WTC11 (cell line): ENCODE data around the gene RFX7. TPM values are rescaled to one million over a fixed set of nuclear protein-coding genes. Genes with fewer than 3 reads are reported as not detected.

Experiments used
- ATAC-seq: fragments of 200-7000 bp; cut with Tn5 transposase; 2 replicates; pipeline ENCODE4 v1.10.0; 2021; ENCODE audit warnings: mild to moderate bottlenecking, moderate library complexity
- CTCF ChIA-PET: fragments of 300-600 bp; sonication (Branson Sonifier 250); formaldehyde crosslinking; loops from one replicate; lab custom pipeline; 2021; ENCODE audit warnings: antibody characterized with exemption; lab: Charles Lee
- POLR2A ChIA-PET: fragments of 350-600 bp; sonication (Branson Sonifier 250); formaldehyde crosslinking; loops from one replicate; lab custom pipeline; 2021; ENCODE audit warnings: antibody characterized with exemption; lab: Charles Lee
- DNase-seq: peaks from one replicate; pipeline ENCODE4 v3.0.0; 2021; ENCODE audit warnings: low spot score
- H3K27ac Mint-ChIP-seq: 2 replicates; pipeline ENCODE4 v1.8.0; 2021; ENCODE audit warnings: mixed read lengths
- H3K27me3 Mint-ChIP-seq: 2 replicates; pipeline ENCODE4 v1.8.0; 2021; ENCODE audit warnings: low read depth, mild to moderate bottlenecking, moderate library complexity, mixed read lengths
- H3K36me3 Mint-ChIP-seq: 2 replicates; pipeline ENCODE4 v1.8.0; 2021; ENCODE audit warnings: mixed read lengths
- H3K4me1 Mint-ChIP-seq: 2 replicates; pipeline ENCODE4 v1.8.0; 2022; ENCODE audit warnings: mixed read lengths
- H3K4me3 Mint-ChIP-seq: 2 replicates; pipeline ENCODE4 v1.8.0; 2021; ENCODE audit warnings: mild to moderate bottlenecking, moderate library complexity, mixed read lengths
- H3K9me3 Mint-ChIP-seq: 2 replicates; pipeline ENCODE4 v1.8.0; 2021; ENCODE audit warnings: mixed read lengths
- EMX1 ChIP-seq: fragments of 250-450 bp; sonication (Bioruptor Pico); IDR thresholded peaks from 2 replicates; pipeline ENCODE4 v1.8.0; 2021; ENCODE audit warnings: mild to moderate bottlenecking
- ESRRA ChIP-seq: sonication (generic); formaldehyde crosslinking; IDR thresholded peaks from 2 replicates; pipeline ENCODE4 v1.8.1; 2022; ENCODE audit warnings: mild to moderate bottlenecking, missing genetic modification reagents, borderline replicate concordance
- FOXK1 ChIP-seq: sonication (generic); formaldehyde crosslinking; IDR thresholded peaks from 2 replicates; pipeline ENCODE4 v1.8.0; 2022; ENCODE audit warnings: mild to moderate bottlenecking, moderate library complexity, missing genetic modification reagents
- FOXP1 ChIP-seq: sonication (generic); formaldehyde crosslinking; IDR thresholded peaks from 2 replicates; pipeline ENCODE4 v1.8.0; 2022; ENCODE audit warnings: missing genetic modification reagents, mild to moderate bottlenecking, moderate library complexity, borderline replicate concordance
- GRHL2 ChIP-seq: fragments of 250-450 bp; sonication (Bioruptor Pico); IDR thresholded peaks from 2 replicates; pipeline ENCODE4 v1.8.0; 2022; ENCODE audit warnings: mild to moderate bottlenecking, moderate library complexity; ENCODE audit not compliant: insufficient replicate concordance, severe bottlenecking
- GTF2I ChIP-seq: fragments of 250-450 bp; sonication (Bioruptor Pico); conservative IDR thresholded peaks from 2 replicates; pipeline ENCODE4 v1.4.0; 2021; ENCODE audit warnings: mild to moderate bottlenecking
- IRF2 ChIP-seq: sonication (generic); formaldehyde crosslinking; IDR thresholded peaks from 2 replicates; pipeline ENCODE4 v1.8.0; 2022; ENCODE audit warnings: low read depth, missing genetic modification reagents, borderline replicate concordance
- JAZF1 ChIP-seq: fragments of 250-450 bp; sonication (Bioruptor Pico); IDR thresholded peaks from 2 replicates; pipeline ENCODE4 v1.9.0; 2021; ENCODE audit warnings: moderate library complexity, mild to moderate bottlenecking, inconsistent platforms
- MXD4 ChIP-seq: fragments of 250-450 bp; sonication (Bioruptor Pico); IDR thresholded peaks from 2 replicates; pipeline ENCODE4 v1.8.0; 2021; ENCODE audit warnings: mild to moderate bottlenecking, moderate library complexity, borderline replicate concordance
- NFATC4 ChIP-seq: fragments of 250-450 bp; sonication (Bioruptor Pico); IDR thresholded peaks from 2 replicates; pipeline ENCODE4 v1.9.0; 2021; ENCODE audit warnings: mild to moderate bottlenecking
- NR2C2 ChIP-seq: sonication (generic); formaldehyde crosslinking; IDR thresholded peaks from 2 replicates; pipeline ENCODE4 v1.8.0; 2022; ENCODE audit warnings: mild to moderate bottlenecking, missing genetic modification reagents
- PRRX2 ChIP-seq: fragments of 250-450 bp; sonication (Bioruptor Pico); IDR thresholded peaks from 2 replicates; pipeline ENCODE4 v1.8.0; 2021; ENCODE audit warnings: mild to moderate bottlenecking
- TP53 ChIP-seq: sonication (generic); formaldehyde crosslinking; IDR thresholded peaks from 2 replicates; pipeline ENCODE4 v1.8.1; 2023; ENCODE audit warnings: mild to moderate bottlenecking, missing genetic modification reagents
- ZNF121 ChIP-seq: sonication (generic); formaldehyde crosslinking; IDR thresholded peaks from 2 replicates; pipeline ENCODE4 v1.8.0; 2023; ENCODE audit warnings: missing genetic modification reagents
- ZNF232 ChIP-seq: sonication (generic); formaldehyde crosslinking; IDR thresholded peaks from 2 replicates; pipeline ENCODE4 v1.8.0; 2022; ENCODE audit warnings: mild to moderate bottlenecking, missing genetic modification reagents
- ZNF425 ChIP-seq: fragments of 250-450 bp; sonication (Bioruptor Pico); conservative IDR thresholded peaks from 2 replicates; pipeline ENCODE4 v1.9.0; 2021; ENCODE audit warnings: mild to moderate bottlenecking
- total RNA-seq: library from RNA; stranded (reverse); gene quantifications from 3 replicates; pipeline ENCODE4 v1.2.3, GENCODE V29; 2021
- TF ChIP-seq, protein P1 (sequence below): sonication (generic); formaldehyde crosslinking; IDR thresholded peaks from 2 replicates; pipeline ENCODE4 v1.8.1; 2023; ENCODE audit warnings: mild to moderate bottlenecking, missing genetic modification reagents, moderate library complexity
- TF ChIP-seq, protein P2 (sequence below): sonication (generic); formaldehyde crosslinking; IDR thresholded peaks from 2 replicates; pipeline ENCODE4 v1.8.1; 2022; ENCODE audit warnings: low read depth, mild to moderate bottlenecking, moderate library complexity, missing genetic modification reagents, borderline replicate concordance

The RFX7 gene
- total RNA-seq, 1 experiment from 2014 or later, result 36.0 TPM

GRCh38 chr15:56292546-56293316, 49.1 kb upstream of the RFX7 start:
- no peak for TF ChIP-seq JAZF1 (CRISPR knock-in tag)
- peak; percentile 93 for TF ChIP-seq ZNF121 (CRISPR knock-in tag)
- TF ChIP-seq ZNF425 (CRISPR knock-in tag), result no peak
- no peak for TF ChIP-seq IRF2 (CRISPR knock-in tag)
- TF ChIP-seq, all 79 proteins: peak for 1
- peak; percentile 47 for ATAC-seq
- CTCF ChIA-PET, result interaction anchor here (0.6 to 1.6 kb wide), 3 partner anchors 44 to 953 kb away, joined by 4 to 6 read pairs (median 5); no protein-coding TSS in a partner anchor
- peak overlapping the region; percentile 37; the same call in 1 of the 2 replicates for H3K27ac Mint-ChIP-seq
- no peaks in the 10 kb centered on the region for H3K27me3 Mint-ChIP-seq
- no peaks in the 10 kb centered on the region for H3K36me3 Mint-ChIP-seq
- no peak overlapping the region for H3K4me3 Mint-ChIP-seq
- POLR2A ChIA-PET, result no interaction called here
- DNase-seq, result no peak
- H3K9me3 Mint-ChIP-seq, result peaks cover 12% of the 10 kb centered on the region; the same call in 1 of the 2 replicates
- peaks cover 4% of the 10 kb centered on the region for H3K4me1 Mint-ChIP-seq

- H3K9me3 Mint-ChIP-seq, result peaks cover 12% of the 10 kb centered on the region; the same call in 1 of the 2 replicates
- H3K4me1 Mint-ChIP-seq, result peaks cover 4% of the 10 kb centered on the region
- ChIA-PET POLR2A (no interaction called here), CTCF (interaction anchor here (0.6 to 1.6 kb wide), 2 partner anchors 43 to 952 kb away, joined by 5 to 6 read pairs; no protein-coding TSS in a partner anchor)
- H3K4me3 Mint-ChIP-seq, result no peak overlapping the region
- no peaks in the 10 kb centered on the region for H3K27me3 Mint-ChIP-seq
- no peak for ATAC-seq
- H3K27ac Mint-ChIP-seq, result no peak overlapping the region
- TF ChIP-seq NR2C2, result no peak
- TF ChIP-seq, protein P1, sequence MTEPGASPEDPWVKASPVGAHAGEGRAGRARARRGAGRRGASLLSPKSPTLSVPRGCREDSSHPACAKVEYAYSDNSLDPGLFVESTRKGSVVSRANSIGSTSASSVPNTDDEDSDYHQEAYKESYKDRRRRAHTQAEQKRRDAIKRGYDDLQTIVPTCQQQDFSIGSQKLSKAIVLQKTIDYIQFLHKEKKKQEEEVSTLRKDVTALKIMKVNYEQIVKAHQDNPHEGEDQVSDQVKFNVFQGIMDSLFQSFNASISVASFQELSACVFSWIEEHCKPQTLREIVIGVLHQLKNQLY (CRISPR knock-in tag), result no peak
- TF ChIP-seq PRRX2 (CRISPR knock-in tag), result no peak
- no peak for TF ChIP-seq FOXP1 (CRISPR knock-in tag)
- TF ChIP-seq, all 79 proteins: peak for 0
- no peak for DNase-seq
- H3K36me3 Mint-ChIP-seq, result no peaks in the 10 kb centered on the region
Observed at GRCh38 chr15:56291741-56292140, 48.1 kb upstream of the RFX7 start.

DNA sequence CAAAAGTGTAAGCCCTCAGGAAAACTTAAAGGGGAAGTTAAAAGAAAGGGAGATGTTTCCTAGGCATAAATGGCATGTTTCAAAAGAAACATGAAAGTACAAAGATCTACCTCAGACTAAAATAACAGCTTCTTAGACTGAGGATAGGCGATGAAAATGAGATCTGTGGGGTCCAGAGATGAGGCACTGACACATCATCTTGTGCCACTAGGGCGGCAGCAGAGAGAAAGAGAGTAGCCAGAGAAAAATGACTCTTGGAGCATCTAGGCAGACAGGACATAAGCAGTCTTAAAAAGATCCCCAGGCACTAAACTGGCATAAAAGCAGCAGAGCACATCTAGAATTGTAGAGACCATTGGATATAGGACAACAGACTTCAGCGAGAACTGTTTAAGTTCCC, 42.5 kb upstream of the RFX7 start:
- ChIA-PET CTCF (interaction anchor here (0.6 to 1.1 kb wide), 2 partner anchors 8 to 22 kb away, joined by 3 read pairs; no protein-coding TSS in a partner anchor), POLR2A (no interaction called here)
- Mint-ChIP-seq H3K27me3 (peaks cover 12% of the 10 kb centered on the region), H3K9me3 (peaks cover 9% of the 10 kb centered on the region; the same call in 1 of the 2 replicates), H3K36me3 (no peaks in the 10 kb centered on the region), H3K4me1 (no peaks in the 10 kb centered on the region), H3K27ac (no peak overlapping the region), H3K4me3 (no peak overlapping the region)
- DNase-seq (peak; percentile 47), ATAC-seq (peak; percentile 77)
- TF ChIP-seq JAZF1 (CRISPR knock-in tag) (no peak), GTF2I (no peak), GRHL2 (CRISPR knock-in tag) (no peak), ZNF121 (CRISPR knock-in tag) (no peak), FOXK1 (no peak), ZNF232 (CRISPR knock-in tag) (no peak), NFATC4 (CRISPR knock-in tag) (no peak), MXD4 (no peak), EMX1 (CRISPR knock-in tag) (no peak), TP53 (no peak), ESRRA (no peak)
- TF ChIP-seq, protein P2, sequence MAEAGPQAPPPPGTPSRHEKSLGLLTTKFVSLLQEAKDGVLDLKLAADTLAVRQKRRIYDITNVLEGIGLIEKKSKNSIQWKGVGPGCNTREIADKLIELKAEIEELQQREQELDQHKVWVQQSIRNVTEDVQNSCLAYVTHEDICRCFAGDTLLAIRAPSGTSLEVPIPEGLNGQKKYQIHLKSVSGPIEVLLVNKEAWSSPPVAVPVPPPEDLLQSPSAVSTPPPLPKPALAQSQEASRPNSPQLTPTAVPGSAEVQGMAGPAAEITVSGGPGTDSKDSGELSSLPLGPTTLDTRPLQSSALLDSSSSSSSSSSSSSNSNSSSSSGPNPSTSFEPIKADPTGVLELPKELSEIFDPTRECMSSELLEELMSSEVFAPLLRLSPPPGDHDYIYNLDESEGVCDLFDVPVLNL (CRISPR knock-in tag), result no peak
